ENCODE measurements around the gene ARHGAP6. TPM values are rescaled to one million over a fixed set of nuclear protein-coding genes. Genes with fewer than 3 reads are reported as not detected.
A peak's percentile ranks its signal among the peaks of the same experiment; 100 is the strongest.

The ARHGAP6 gene
- total and polyA plus RNA-seq, 2 donors from 2014 or later: 6.0 to 20.4 TPM

DNA sequence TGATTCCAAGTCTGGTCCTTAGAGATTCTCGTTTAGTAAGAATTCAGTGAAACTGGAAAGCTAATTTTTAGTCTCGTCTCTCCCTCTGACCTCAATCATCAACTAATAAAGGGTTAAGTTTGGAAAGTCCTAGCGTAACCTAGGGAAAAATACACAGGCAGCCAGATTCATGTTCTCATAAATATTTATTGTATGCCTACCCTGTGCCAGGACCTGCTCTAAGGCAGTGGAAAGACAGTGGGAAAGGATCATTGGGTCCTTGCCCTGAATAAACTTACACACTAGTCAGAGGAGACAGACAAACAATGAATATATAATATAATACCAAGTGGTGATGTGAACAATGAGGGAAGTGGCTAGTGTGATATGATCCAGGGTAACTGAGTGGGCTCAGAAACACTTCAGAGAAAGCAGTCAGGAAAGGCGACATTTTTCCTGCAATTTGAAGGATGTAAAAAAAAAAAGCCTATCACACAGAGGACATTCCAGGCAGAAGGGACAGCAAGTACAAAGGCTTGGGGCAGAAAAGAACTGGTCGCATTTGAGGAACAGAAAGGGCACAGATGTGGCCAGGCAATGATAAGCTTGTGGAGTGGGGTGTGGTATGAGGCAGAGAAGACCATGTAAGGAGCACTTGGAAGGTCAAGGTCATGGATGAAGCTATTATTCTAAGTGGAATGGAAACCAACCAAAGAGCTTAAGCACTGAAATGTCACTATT is 243.8 kb downstream of the ARHGAP6 start:
- H3K4me3 ChIP-seq (ENCODE audit: low read length in 3 of 3): no peak overlapping the region
- intact Hi-C loops (cut with DNase I): no loop called here
- FAIRE-seq (no peak), DNase-seq (no peak)
- no peaks in the 10 kb centered on the region for H3K36me3 ChIP-seq (ENCODE audit: control insufficient read depth in 2 of 3, insufficient read depth in 3 of 3, low read length in 3 of 3)
- peaks cover 0 to 2% (median 0%) of the 10 kb centered on the region in 3 donors for H3K4me1 ChIP-seq (ENCODE audit: control insufficient read depth in 2 of 3, insufficient read depth in 2 of 3, low read depth in 1 of 3, low read length in 3 of 3)
- peaks cover 3% of the 10 kb centered on the region for H3K27me3 ChIP-seq (ENCODE audit: control insufficient read depth, insufficient read depth, low read length)
- TF ChIP-seq, protein P1, sequence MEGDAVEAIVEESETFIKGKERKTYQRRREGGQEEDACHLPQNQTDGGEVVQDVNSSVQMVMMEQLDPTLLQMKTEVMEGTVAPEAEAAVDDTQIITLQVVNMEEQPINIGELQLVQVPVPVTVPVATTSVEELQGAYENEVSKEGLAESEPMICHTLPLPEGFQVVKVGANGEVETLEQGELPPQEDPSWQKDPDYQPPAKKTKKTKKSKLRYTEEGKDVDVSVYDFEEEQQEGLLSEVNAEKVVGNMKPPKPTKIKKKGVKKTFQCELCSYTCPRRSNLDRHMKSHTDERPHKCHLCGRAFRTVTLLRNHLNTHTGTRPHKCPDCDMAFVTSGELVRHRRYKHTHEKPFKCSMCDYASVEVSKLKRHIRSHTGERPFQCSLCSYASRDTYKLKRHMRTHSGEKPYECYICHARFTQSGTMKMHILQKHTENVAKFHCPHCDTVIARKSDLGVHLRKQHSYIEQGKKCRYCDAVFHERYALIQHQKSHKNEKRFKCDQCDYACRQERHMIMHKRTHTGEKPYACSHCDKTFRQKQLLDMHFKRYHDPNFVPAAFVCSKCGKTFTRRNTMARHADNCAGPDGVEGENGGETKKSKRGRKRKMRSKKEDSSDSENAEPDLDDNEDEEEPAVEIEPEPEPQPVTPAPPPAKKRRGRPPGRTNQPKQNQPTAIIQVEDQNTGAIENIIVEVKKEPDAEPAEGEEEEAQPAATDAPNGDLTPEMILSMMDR (IDR thresholded peaks at IDR 0.05; ENCODE audit: borderline replicate concordance, extremely low read depth, insufficient read depth): no peak
- no peak overlapping the region for H3K9ac ChIP-seq (ENCODE audit: low read length in 3 of 3)
- H3K27ac ChIP-seq (ENCODE audit: low read depth in 2 of 2, low read length in 2 of 2): peak overlapping the region in 1 of 2 donors; percentile 37
- no peaks in the 10 kb centered on the region for H3K9me3 ChIP-seq (ENCODE audit: control insufficient read depth in 2 of 3, insufficient read depth in 1 of 3, low read length in 3 of 3)

DNA sequence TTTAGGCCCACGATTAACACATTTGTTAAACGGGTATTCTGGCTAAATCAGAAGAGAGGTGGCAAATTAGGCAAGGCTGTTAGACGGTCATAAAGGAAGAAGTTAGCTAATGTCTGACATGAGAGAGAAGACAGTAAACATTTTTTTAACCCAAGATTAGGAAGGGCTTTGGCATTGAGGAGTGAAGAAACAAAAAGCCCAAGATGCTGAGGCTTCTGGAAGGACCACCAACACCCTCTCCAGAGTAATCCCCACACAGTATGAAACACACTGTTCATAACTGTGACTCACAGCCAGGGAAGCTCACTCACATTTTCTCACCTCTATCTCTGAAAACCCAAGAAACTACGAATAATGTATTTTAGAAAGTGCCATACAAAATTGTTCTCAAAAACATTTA is 244.9 kb downstream of the ARHGAP6 start:
- H3K9ac ChIP-seq (ENCODE audit: low read length in 3 of 3): no peak overlapping the region
- H3K36me3 ChIP-seq (ENCODE audit: control insufficient read depth in 2 of 3, insufficient read depth in 3 of 3, low read length in 3 of 3): no peaks in the 10 kb centered on the region
- H3K4me3 ChIP-seq (ENCODE audit: low read length in 3 of 3): no peak overlapping the region
- H3K4me1 ChIP-seq (ENCODE audit: control insufficient read depth in 2 of 3, insufficient read depth in 2 of 3, low read depth in 1 of 3, low read length in 3 of 3): peaks cover 0 to 3% (median 2%) of the 10 kb centered on the region in 3 donors
- TF ChIP-seq, protein P1 (IDR thresholded peaks at IDR 0.05; ENCODE audit: borderline replicate concordance, extremely low read depth, insufficient read depth): no peak
- H3K9me3 ChIP-seq (ENCODE audit: control insufficient read depth in 2 of 3, insufficient read depth in 1 of 3, low read length in 3 of 3): no peaks in the 10 kb centered on the region
- no peaks in the 10 kb centered on the region for H3K27me3 ChIP-seq (ENCODE audit: control insufficient read depth, insufficient read depth, low read length)
- intact Hi-C loops (cut with DNase I): no loop called here
- no peak overlapping the region for H3K27ac ChIP-seq (ENCODE audit: low read depth in 2 of 2, low read length in 2 of 2)
- DNase-seq (no peak), FAIRE-seq (no peak)

DNA sequence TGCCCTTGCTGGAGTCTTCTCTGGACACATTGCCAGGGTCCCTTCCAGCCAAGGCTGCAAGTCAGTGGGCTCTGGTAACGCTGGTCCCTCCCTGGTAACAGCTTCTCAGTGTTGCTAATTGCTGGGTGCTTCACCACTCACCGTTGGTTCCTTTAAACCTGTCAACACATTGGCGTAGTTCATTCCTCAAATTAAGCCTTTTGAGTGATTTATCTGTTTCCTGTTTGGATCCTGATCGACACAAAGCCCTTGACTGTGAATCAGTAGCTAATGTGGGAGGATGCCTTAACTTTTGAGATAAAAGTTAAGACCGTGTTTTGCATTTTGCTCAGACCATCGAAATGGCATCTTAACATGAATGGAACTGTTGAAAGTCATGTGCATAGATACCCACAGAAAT is 246.6 kb downstream of the ARHGAP6 start:
- no peaks in the 10 kb centered on the region for H3K9me3 ChIP-seq (ENCODE audit: control insufficient read depth in 2 of 3, insufficient read depth in 1 of 3, low read length in 3 of 3)
- no peak for FAIRE-seq
- H3K4me1 ChIP-seq (ENCODE audit: control insufficient read depth in 2 of 3, insufficient read depth in 2 of 3, low read depth in 1 of 3, low read length in 3 of 3): peaks cover 0 to 3% (median 2%) of the 10 kb centered on the region in 3 donors
- no peaks in the 10 kb centered on the region for H3K27me3 ChIP-seq (ENCODE audit: control insufficient read depth, insufficient read depth, low read length)
- no peaks in the 10 kb centered on the region for H3K36me3 ChIP-seq (ENCODE audit: control insufficient read depth in 2 of 3, insufficient read depth in 3 of 3, low read length in 3 of 3)
- TF ChIP-seq, protein P1 (IDR thresholded peaks at IDR 0.05; ENCODE audit: borderline replicate concordance, extremely low read depth, insufficient read depth): no peak
- DNase-seq: no peak
- H3K9ac ChIP-seq (ENCODE audit: low read length in 3 of 3): no peak overlapping the region
- H3K4me3 ChIP-seq (ENCODE audit: low read length in 3 of 3): no peak overlapping the region
- intact Hi-C loops (cut with DNase I): no loop called here
- H3K27ac ChIP-seq (ENCODE audit: low read depth in 2 of 2, low read length in 2 of 2): no peak overlapping the region

Data from kidney (tissue), 14 donors.